BE2C (cell line): Measurements from ENCODE around the gene TIGD3.

Experiments
- DNase-seq: peaks from one replicate; pipeline ENCODE4 v3.0.0-alpha.2; 2020
- H3K27me3 ChIP-seq: fragments of 250-450 bp; sonication (Bioruptor Pico); 2 replicates; pipeline ENCODE4 v1.5.1; 2020; ENCODE audit warnings: mild to moderate bottlenecking
- H3K36me3 ChIP-seq: fragments of 250-450 bp; sonication (Bioruptor Pico); 2 replicates; pipeline ENCODE4 v1.5.1; 2020; ENCODE audit warnings: mild to moderate bottlenecking
- H3K4me1 ChIP-seq: fragments of 250-450 bp; sonication (Bioruptor Pico); 2 replicates; pipeline ENCODE4 v1.5.1; 2020
- H3K4me3 ChIP-seq: 2 replicates; pipeline ENCODE4 v1.5.1; 2011; ENCODE audit warnings: low read depth, low read length
- H3K9me3 ChIP-seq: fragments of 250-450 bp; sonication (Bioruptor Pico); 2 replicates; pipeline ENCODE4 v1.5.1; 2020
- TF ChIP-seq, protein P1 (sequence below): IDR thresholded peaks from 2 replicates; pipeline ENCODE4 v1.5.1; 2012; ENCODE audit warnings: mild to moderate bottlenecking, low read depth, low read length

The TIGD3 gene

DNA sequence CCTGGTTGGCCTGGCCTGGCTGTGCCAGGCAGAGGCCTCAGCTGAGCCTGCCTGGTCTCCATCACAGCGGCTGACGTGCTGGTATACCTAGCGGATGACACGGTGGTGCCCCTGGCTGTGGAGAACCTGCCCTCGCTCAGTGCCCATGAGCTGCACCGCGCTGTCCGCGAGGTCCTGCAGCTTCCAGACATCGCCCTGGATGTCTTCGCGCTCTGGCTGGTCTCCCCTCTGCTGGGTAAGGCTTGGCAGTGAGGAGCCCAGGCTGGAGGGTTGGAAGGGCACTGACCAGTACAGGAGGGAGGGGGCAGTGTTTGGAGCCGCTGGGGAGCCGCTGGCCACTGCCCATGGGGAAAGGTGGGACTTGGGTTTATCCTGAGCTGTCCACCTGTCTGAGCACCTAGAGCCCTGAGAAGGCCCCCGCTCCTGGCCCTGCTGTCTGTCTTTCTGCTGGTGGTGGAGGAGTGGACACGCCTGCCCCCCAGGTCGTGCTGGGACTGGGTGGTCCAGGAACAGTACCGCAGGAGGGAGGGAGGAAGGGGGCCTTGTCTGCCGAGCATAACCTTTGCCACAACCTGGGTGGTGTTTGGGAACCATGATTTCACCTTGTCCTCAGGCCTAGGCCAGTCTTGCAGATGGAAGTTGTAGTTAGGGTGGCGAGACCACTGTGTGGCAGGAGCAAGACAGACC, 34.9 kb downstream of the TIGD3 start:
- Histone ChIP-seq H3K9me3 (no peaks in the 10 kb centered on the region), H3K4me1 (no peaks in the 10 kb centered on the region), H3K4me3 (no peak overlapping the region), H3K27me3 (no peaks in the 10 kb centered on the region), H3K36me3 (no peaks in the 10 kb centered on the region)
- DNase-seq: no peak
- TF ChIP-seq, protein P1, sequence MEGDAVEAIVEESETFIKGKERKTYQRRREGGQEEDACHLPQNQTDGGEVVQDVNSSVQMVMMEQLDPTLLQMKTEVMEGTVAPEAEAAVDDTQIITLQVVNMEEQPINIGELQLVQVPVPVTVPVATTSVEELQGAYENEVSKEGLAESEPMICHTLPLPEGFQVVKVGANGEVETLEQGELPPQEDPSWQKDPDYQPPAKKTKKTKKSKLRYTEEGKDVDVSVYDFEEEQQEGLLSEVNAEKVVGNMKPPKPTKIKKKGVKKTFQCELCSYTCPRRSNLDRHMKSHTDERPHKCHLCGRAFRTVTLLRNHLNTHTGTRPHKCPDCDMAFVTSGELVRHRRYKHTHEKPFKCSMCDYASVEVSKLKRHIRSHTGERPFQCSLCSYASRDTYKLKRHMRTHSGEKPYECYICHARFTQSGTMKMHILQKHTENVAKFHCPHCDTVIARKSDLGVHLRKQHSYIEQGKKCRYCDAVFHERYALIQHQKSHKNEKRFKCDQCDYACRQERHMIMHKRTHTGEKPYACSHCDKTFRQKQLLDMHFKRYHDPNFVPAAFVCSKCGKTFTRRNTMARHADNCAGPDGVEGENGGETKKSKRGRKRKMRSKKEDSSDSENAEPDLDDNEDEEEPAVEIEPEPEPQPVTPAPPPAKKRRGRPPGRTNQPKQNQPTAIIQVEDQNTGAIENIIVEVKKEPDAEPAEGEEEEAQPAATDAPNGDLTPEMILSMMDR: no peak

DNA sequence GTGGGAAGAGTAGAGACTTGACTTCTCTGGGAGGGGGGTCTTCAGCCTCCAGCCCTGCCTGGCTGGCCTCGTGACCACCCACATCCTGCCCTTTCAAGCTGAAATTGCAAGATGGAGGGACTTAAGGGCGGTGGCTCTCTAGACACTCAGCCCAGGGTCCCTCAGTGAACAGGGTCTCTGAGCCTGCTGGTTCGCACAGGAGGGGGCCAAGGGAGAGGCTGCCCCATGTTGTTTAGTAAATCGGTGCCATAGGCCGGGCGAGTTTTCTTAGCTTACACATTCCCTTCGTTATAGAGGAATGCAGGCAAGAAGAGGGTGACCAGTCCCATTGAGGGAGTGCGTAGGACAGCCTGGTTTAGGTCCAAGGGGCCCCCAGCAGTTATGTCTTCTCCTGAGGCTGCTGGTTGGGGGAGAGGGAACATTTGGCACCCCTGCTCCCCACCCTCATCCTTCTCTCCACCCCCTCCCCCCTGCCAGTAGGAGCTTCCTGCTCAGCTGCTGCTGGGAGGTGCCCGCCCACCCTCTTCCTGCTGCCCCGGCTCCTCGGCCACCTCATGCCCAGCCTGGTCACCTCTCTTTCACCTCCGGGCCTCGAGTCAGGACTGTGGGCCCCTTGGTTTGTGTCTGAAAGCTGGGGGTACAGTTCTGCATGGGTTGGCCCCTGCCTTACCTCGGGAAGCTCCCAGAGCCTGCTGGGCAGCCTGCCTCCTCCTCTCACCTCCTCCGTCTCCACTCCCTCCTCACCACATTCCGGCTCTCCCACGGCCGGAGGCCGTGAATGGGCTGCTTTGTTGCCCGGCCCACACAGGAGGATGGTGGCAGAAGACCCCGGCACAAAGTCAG, 35.8 kb downstream of the TIGD3 start:
- DNase-seq: no peak
- H3K4me1 ChIP-seq: no peaks in the 10 kb centered on the region
- no peaks in the 10 kb centered on the region for H3K27me3 ChIP-seq
- no peaks in the 10 kb centered on the region for H3K36me3 ChIP-seq
- H3K9me3 ChIP-seq: no peaks in the 10 kb centered on the region
- H3K4me3 ChIP-seq: no peak overlapping the region
- TF ChIP-seq, protein P1: no peak

DNA sequence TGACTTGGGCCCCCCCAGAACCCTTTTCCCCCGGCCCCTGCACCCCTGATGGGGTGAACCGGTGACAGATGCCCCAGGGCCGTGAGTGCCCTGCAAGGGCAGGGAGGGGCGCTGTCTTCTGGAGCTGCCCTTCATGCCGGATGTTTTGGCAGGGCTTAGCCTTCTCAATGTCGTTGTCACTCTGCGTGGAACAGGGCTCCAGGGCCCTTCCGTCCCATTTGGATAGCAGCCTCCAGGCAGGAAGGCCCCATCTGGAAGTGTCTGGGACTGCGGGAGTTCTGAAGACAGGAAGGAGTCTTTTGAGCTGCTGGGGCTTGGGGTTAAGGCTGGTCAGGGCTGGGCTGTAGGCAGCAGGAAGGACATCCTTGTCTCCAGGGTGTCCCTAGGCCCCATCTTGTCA, 36.4 kb downstream of the TIGD3 start:
- Histone ChIP-seq H3K4me3 (no peak overlapping the region), H3K9me3 (no peaks in the 10 kb centered on the region), H3K36me3 (no peaks in the 10 kb centered on the region), H3K27me3 (no peaks in the 10 kb centered on the region), H3K4me1 (no peaks in the 10 kb centered on the region)
- DNase-seq: no peak
- TF ChIP-seq, protein P1: no peak

DNA sequence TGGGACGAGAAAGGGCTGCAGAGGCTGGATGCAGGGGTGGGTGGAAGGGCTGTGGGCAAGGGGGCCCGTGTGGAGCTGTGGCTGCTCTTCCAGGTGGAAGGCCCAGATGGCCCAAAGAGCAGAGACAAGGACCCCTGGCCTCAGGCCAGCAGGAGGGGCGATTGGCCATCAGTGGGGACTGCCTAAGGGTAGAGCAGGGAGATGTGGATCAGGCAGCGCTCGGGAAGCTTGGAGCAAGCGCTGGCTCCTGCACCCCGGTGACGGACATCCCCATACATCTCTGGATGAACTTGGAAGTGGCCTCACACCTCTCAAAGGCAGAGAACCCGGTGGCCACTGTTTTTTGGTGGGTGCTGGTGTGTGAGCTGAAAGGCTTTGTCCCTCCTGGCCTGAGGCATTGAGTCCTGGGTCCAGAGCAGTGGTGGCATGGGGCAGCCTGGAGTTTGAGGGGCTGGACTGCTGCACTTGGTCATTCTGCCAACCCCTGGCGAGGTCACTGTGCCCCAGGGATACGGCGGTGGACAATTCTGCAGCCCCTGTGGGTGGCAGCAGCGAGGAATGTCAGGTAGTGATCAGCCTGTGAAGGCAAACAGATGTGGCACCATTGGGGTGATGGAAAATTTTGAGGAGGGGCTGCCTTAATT, 37.8 kb downstream of the TIGD3 start:
- Histone ChIP-seq H3K27me3 (no peaks in the 10 kb centered on the region), H3K9me3 (no peaks in the 10 kb centered on the region), H3K4me1 (no peaks in the 10 kb centered on the region), H3K4me3 (no peak overlapping the region), H3K36me3 (no peaks in the 10 kb centered on the region)
- TF ChIP-seq, protein P1: no peak
- peak; percentile 36 for DNase-seq

DNA sequence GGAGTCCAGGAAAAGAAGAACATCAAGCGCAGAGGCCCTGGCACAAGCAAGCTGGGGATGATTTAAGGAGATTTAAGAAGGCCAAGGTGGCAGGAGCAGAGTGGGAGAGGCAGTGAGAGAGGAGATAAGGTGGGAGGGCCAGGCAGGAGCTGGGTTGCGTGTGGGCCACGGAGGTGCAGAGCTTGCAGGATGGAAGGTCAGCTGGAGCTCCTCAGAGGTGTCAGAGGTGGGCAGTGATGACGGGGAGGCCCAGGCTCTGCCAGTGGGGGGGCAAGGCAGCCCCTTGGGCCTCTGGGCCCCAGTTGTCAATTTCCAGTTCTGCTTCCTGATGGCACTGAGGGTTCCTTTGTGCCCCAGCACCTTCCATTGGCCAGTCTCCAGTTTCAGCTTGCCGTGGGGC, 38.3 kb downstream of the TIGD3 start:
- no peaks in the 10 kb centered on the region for H3K27me3 ChIP-seq
- H3K4me1 ChIP-seq: no peaks in the 10 kb centered on the region
- H3K4me3 ChIP-seq: no peak overlapping the region
- no peaks in the 10 kb centered on the region for H3K36me3 ChIP-seq
- no peak for DNase-seq
- H3K9me3 ChIP-seq: no peaks in the 10 kb centered on the region
- TF ChIP-seq, protein P1: no peak
